Activated CD4-positive, alpha-beta T cell treated with anti-CD3 and anti-CD28 coated beads, Interleukin-2, Interleukin-6, amounts not matched to agents 100 ng/mL and 50 ng/mL, durations not matched to agents 16 hours and 8 hours (primary cell): ENCODE measurements around the gene FBXO17.
A peak's percentile ranks its signal among the peaks of the same experiment; 100 is the strongest.
"Not testable (repeated sequence)": the region's sequence is repeated elsewhere in the genome, so short reads cannot be mapped to it uniquely, and the experiment has no call there.

Experiments used
- DNase-seq: peaks from one replicate; pipeline ENCODE4 v3.0.0-alpha.2; 2020

The FBXO17 gene

GRCh38 chr19:38975214-38975860 lies at the start of gene FBXO17:
FBXO17 (minus strand) TSS chr19:38975742; CDS start chr19:38950319, 25,423 bp downstream.
- DNase-seq: no peak

- no peak for DNase-seq
Observed at GRCh38 chr19:39024875-39025641, 49.5 kb upstream of the FBXO17 start.

GRCh38 chr19:39021063-39021462 lies 45.5 kb upstream of the FBXO17 start:
- DNase-seq: no peak

- DNase-seq: no peak
Observed at GRCh38 chr19:39017646-39018045, 42.1 kb upstream of the FBXO17 start.

- no peak for DNase-seq
Observed at GRCh38 chr19:39017026-39017425, 41.5 kb upstream of the FBXO17 start.

- no peak for DNase-seq
Observed at GRCh38 chr19:39014037-39014436, 38.5 kb upstream of the FBXO17 start.

- no peak for DNase-seq
Observed at GRCh38 chr19:39009001-39009400, 33.5 kb upstream of the FBXO17 start.

- no peak for DNase-seq
Observed at GRCh38 chr19:39008137-39008536, 32.6 kb upstream of the FBXO17 start.

- DNase-seq: no peak
Observed at GRCh38 chr19:39007096-39007495, 31.6 kb upstream of the FBXO17 start.

- DNase-seq: no peak
Observed at GRCh38 chr19:39004403-39004802, 28.9 kb upstream of the FBXO17 start.

- no peak for DNase-seq
Observed at GRCh38 chr19:39003796-39004195, 28.3 kb upstream of the FBXO17 start.

GRCh38 chr19:39003188-39003587 lies 27.6 kb upstream of the FBXO17 start:
- DNase-seq: no peak

- no peak for DNase-seq
Observed at GRCh38 chr19:39001041-39001440, 25.5 kb upstream of the FBXO17 start.

- DNase-seq: not testable (repeated sequence)
Observed at GRCh38 chr19:38997576-38997975, 22.0 kb upstream of the FBXO17 start.

GRCh38 chr19:38993271-38993670 lies 17.7 kb upstream of the FBXO17 start:
- peak; percentile 27 for DNase-seq

GRCh38 chr19:38990949-38991697 lies 15.6 kb upstream of the FBXO17 start:
- DNase-seq: no peak

GRCh38 chr19:38989614-38990013 lies 14.1 kb upstream of the FBXO17 start:
- DNase-seq: not testable (repeated sequence)

GRCh38 chr19:38989066-38989605 lies 13.6 kb upstream of the FBXO17 start:
- no peak for DNase-seq

- DNase-seq: not testable (repeated sequence)
Observed at GRCh38 chr19:38988627-38989026, 13.1 kb upstream of the FBXO17 start.

- not testable (repeated sequence) for DNase-seq
Observed at GRCh38 chr19:38987745-38988144, 12.2 kb upstream of the FBXO17 start.

GRCh38 chr19:38985262-38985661 lies 9.7 kb upstream of the FBXO17 start:
- no peak for DNase-seq

- no peak for DNase-seq
Observed at GRCh38 chr19:38980583-38981374, 5.2 kb upstream of the FBXO17 start.

- no peak for DNase-seq
Observed at GRCh38 chr19:38979812-38980211, 4.3 kb upstream of the FBXO17 start.
